SK-N-SH (cell line): ENCODE results near the gene PRKG1. TPM values are rescaled to one million over a fixed set of nuclear protein-coding genes. Genes with fewer than 3 reads are reported as not detected.

Experiments
- CTCF ChIA-PET: fragments of 300-600, 350-600 bp; formaldehyde crosslinking; extraction: SDS; loops from one replicate; lab custom pipeline; 2021; lab: Yijun Ruan, JAX
- POLR2A ChIA-PET: fragments of 350-600 bp; sonication (Branson Sonifier 250); formaldehyde crosslinking; extraction: SDS; loops from one replicate; lab custom pipeline; 2020; ENCODE audit warnings: antibody characterized with exemption, inconsistent platforms; lab: Yijun Ruan, JAX
- DNase-seq: peaks from one replicate; pipeline ENCODE4 v3.0.0; 2012
- H2AFZ ChIP-seq: fragments of 200-600 bp; sonication (generic); 2 replicates; pipeline ENCODE4 v1.8.1; 2016; ENCODE audit warnings: antibody characterized with exemption, mild to moderate bottlenecking, low read depth
- H3F3A ChIP-seq: fragments of 200-600 bp; sonication (generic); replicated peaks from 2 replicates; pipeline ENCODE3; 2016; ENCODE audit warnings: antibody characterized with exemption, mild to moderate bottlenecking; ENCODE audit not compliant: insufficient read depth
- H3K27ac ChIP-seq, 2 experiments: fragments of 200-500 bp in 1 of 2; fragments of 200-600 bp in 1 of 2; sonication (Bioruptor generic) in 1 of 2; sonication (generic), shearing (Covaris generic) in 1 of 2; 2 replicates each; pipeline versions ENCODE4 v1.5.1 to v1.6.1; 2014 to 2016; ENCODE audit warnings: low read depth in 2 of 2, inconsistent platforms in 1 of 2, low read length in 1 of 2, mild to moderate bottlenecking in 1 of 2, mixed read lengths in 1 of 2
- H3K27me3 ChIP-seq: fragments of 200-600 bp; sonication (generic), shearing (Covaris generic); 2 replicates; pipeline ENCODE4 v1.6.1; 2016; ENCODE audit warnings: mixed run types; ENCODE audit not compliant: insufficient read depth
- H3K36me3 ChIP-seq, 2 experiments: fragments of 200-500 bp in 1 of 2; fragments of 200-600 bp in 1 of 2; sonication (Bioruptor generic) in 1 of 2; sonication (generic) in 1 of 2; replicated peaks in 1 of 2; 2 replicates each; pipeline versions ENCODE3 to v1.5.1; 2014 to 2016; ENCODE audit warnings: low read length in 1 of 2, mild to moderate bottlenecking in 1 of 2; ENCODE audit not compliant: insufficient read depth in 2 of 2, control insufficient read depth in 1 of 2
- H3K4me1 ChIP-seq, 2 experiments: fragments of 200-500 bp in 1 of 2; fragments of 200-600 bp in 1 of 2; sonication (Bioruptor generic) in 1 of 2; sonication (generic), shearing (Covaris generic) in 1 of 2; 2 replicates each; pipeline versions ENCODE4 v1.5.1 to v1.6.1; 2014 to 2016; ENCODE audit warnings: low read depth in 1 of 2, low read length in 1 of 2, mixed run types in 1 of 2; ENCODE audit not compliant: insufficient read depth in 2 of 2, control insufficient read depth in 1 of 2
- H3K4me2 ChIP-seq: fragments of 200-600 bp; sonication (generic), shearing (Covaris generic); 2 replicates; pipeline ENCODE4 v1.6.1; 2017; ENCODE audit warnings: mixed run types
- H3K4me3 ChIP-seq, 2 experiments: fragments of 200-500 bp in 1 of 2; fragments of 200-600 bp in 1 of 2; sonication (Bioruptor generic) in 1 of 2; sonication (generic), shearing (Covaris generic) in 1 of 2; 2 replicates each; pipeline versions ENCODE4 v1.5.1 to v1.8.1; 2014 to 2016; ENCODE audit warnings: low read depth in 2 of 2, inconsistent platforms in 1 of 2, low read length in 1 of 2, mild to moderate bottlenecking in 1 of 2, mixed read lengths in 1 of 2, moderate library complexity in 1 of 2
- H3K79me2 ChIP-seq: fragments of 200-600 bp; sonication (generic); 2 replicates; pipeline ENCODE4 v1.8.1; 2017; ENCODE audit warnings: mild to moderate bottlenecking; ENCODE audit not compliant: insufficient read depth
- H3K9ac ChIP-seq: fragments of 200-600 bp; sonication (generic); 2 replicates; pipeline ENCODE4 v1.6.1; 2017; ENCODE audit warnings: mixed run types
- H3K9me2 ChIP-seq: fragments of 200-600 bp; sonication (generic); 2 replicates; pipeline ENCODE4 v1.6.1; 2017; ENCODE audit warnings: mixed run types
- H3K9me3 ChIP-seq: fragments of 200-600 bp; sonication (generic); 2 replicates; pipeline ENCODE4 v1.6.1; 2017; ENCODE audit warnings: mixed run types, mild to moderate bottlenecking, moderate library complexity
- H4K20me1 ChIP-seq: fragments of 200-600 bp; sonication (generic); 2 replicates; pipeline ENCODE4 v1.6.1; 2017; ENCODE audit warnings: mild to moderate bottlenecking, mixed run types; ENCODE audit not compliant: insufficient read depth
- CHD2 ChIP-seq: fragments of 150-350 bp; IDR thresholded peaks from 2 replicates; pipeline ENCODE4 v1.6.1; 2018; ENCODE audit warnings: low read length; ENCODE audit not compliant: partially characterized antibody
- EP300 ChIP-seq, 2 experiments: IDR thresholded peaks; 2 replicates each; pipeline versions ENCODE4 v1.4.0 to v1.6.1; 2012; ENCODE audit warnings: borderline replicate concordance in 1 of 2, low read depth in 1 of 2, low read length in 1 of 2
- FOXJ3 ChIP-seq: sonication (generic); formaldehyde crosslinking; IDR thresholded peaks from 2 replicates; pipeline ENCODE4 v1.5.1; 2020; ENCODE audit warnings: mild to moderate bottlenecking, missing genetic modification reagents
- FOXM1 ChIP-seq: IDR thresholded peaks from 2 replicates; pipeline ENCODE4 v1.4.0; 2012; ENCODE audit warnings: low read depth, mild to moderate bottlenecking
- JUND ChIP-seq: IDR thresholded peaks from 2 replicates; pipeline ENCODE4 v1.4.0; 2012
- POLR2AphosphoS5 ChIP-seq: IDR thresholded peaks from 2 replicates; pipeline ENCODE4 v1.6.1; 2012; ENCODE audit warnings: low read depth, low read length
- RAD21 ChIP-seq: IDR thresholded peaks from 2 replicates; pipeline ENCODE4 v1.6.1; 2012; ENCODE audit warnings: mild to moderate bottlenecking, low read length
- RCOR1 ChIP-seq: fragments of 150-350 bp; IDR thresholded peaks from 2 replicates; pipeline ENCODE4 v1.6.1; 2017; ENCODE audit warnings: antibody characterized with exemption, low read length
- REST ChIP-seq: IDR thresholded peaks from 2 replicates; pipeline ENCODE4 v1.6.1; 2012; ENCODE audit warnings: mild to moderate bottlenecking, low read depth, low read length, moderate library complexity
- SIN3A ChIP-seq: IDR thresholded peaks from 2 replicates; pipeline ENCODE4 v1.6.1; 2012; ENCODE audit warnings: low read depth, mild to moderate bottlenecking, low read length, moderate library complexity, borderline replicate concordance
- YY1 ChIP-seq: IDR thresholded peaks from 2 replicates; pipeline ENCODE4 v1.4.0; 2012; ENCODE audit warnings: low read depth, mild to moderate bottlenecking
- WGBS: methylation state at CpG from one replicate; pipeline ENCODE4 v1.1.6; 2017; ENCODE audit warnings: low lambda C conversion rate; 5-methylcytosine and 5-hydroxymethylcytosine counted together
- polyA plus RNA-seq, 3 experiments: library from polyadenylated mRNA; depleted of rRNA; stranded (reverse); fragments of >200 nt; gene quantifications; 2 replicates each; pipeline ENCODE4 v1.2.3, GENCODE V29; 2012
- TF ChIP-seq, protein P1 (sequence below): fragments of 150-350 bp; IDR thresholded peaks from 2 replicates; pipeline ENCODE4 v1.6.1; 2016; ENCODE audit warnings: mild to moderate bottlenecking, low read depth, low read length

The PRKG1 gene
- polyA plus RNA-seq, 1 of the 3 experiments (the other 2 are of a cell fraction) = 4.1 TPM

GRCh38 chr10:51436805-51437204 is 362.5 kb downstream of the PRKG1 start (continued):
- no peak for TF ChIP-seq REST

DNA sequence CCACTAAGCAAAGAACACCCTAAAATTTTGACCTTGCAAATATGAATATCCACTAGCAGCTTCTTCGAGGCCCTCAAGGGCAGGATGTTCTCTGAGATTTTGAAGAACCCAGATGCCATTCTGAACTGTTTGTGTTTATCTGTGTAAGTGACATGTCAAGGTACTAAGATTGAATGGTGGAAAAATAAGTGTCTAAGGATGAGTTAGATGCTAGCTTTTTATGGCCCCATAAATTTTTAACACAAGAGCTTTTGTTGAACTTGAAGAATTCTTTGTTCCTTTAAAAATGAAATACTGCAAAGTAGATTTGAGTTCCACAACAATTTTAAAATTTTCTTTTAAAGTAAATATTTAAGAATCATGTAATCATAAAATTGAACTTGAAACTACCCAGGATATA is 365.4 kb downstream of the PRKG1 start:
- ChIA-PET POLR2A (no interaction called here), CTCF (interaction anchor here (0.8 kb wide), 1 partner anchor 50 kb away, joined by 3 read pairs; no protein-coding TSS in a partner anchor)
- H3K9ac ChIP-seq = no peak overlapping the region
- H2AFZ ChIP-seq = no peak overlapping the region
- no peak overlapping the region for H3K4me3 ChIP-seq
- no peaks in the 10 kb centered on the region for H4K20me1 ChIP-seq
- 44% methylated on average over 1 of the region's 1 CpG for WGBS
- no peaks in the 10 kb centered on the region for H3F3A ChIP-seq
- H3K9me2 ChIP-seq = no peaks in the 10 kb centered on the region
- no peaks in the 10 kb centered on the region for H3K4me1 ChIP-seq
- DNase-seq = no peak
- no peaks in the 10 kb centered on the region for H3K9me3 ChIP-seq
- H3K4me2 ChIP-seq = no peak overlapping the region
- H3K27me3 ChIP-seq = no peaks in the 10 kb centered on the region
- H3K36me3 ChIP-seq = no peaks in the 10 kb centered on the region
- no peak overlapping the region for H3K27ac ChIP-seq
- H3K79me2 ChIP-seq = no peaks in the 10 kb centered on the region
- TF ChIP-seq RCOR1 = no peak
- no peak for TF ChIP-seq YY1
- no peak for TF ChIP-seq POLR2AphosphoS5
- no peak for TF ChIP-seq FOXJ3 (CRISPR knock-in tag)
- no peak for TF ChIP-seq JUND
- no peak for TF ChIP-seq EP300 (IDR thresholded peaks at IDR 0.05; ENCODE audit: borderline replicate concordance in 1 of 2, low read depth in 1 of 2, low read length in 1 of 2)
- no peak for TF ChIP-seq RAD21
- no peak for TF ChIP-seq CHD2
- TF ChIP-seq, protein P1, sequence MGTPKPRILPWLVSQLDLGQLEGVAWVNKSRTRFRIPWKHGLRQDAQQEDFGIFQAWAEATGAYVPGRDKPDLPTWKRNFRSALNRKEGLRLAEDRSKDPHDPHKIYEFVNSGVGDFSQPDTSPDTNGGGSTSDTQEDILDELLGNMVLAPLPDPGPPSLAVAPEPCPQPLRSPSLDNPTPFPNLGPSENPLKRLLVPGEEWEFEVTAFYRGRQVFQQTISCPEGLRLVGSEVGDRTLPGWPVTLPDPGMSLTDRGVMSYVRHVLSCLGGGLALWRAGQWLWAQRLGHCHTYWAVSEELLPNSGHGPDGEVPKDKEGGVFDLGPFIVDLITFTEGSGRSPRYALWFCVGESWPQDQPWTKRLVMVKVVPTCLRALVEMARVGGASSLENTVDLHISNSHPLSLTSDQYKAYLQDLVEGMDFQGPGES = no peak
- no peak for TF ChIP-seq SIN3A
- TF ChIP-seq FOXM1 = no peak
- no peak for TF ChIP-seq REST
